Liver (tissue), 2 donors: ENCODE data around the gene KBTBD13.

Experiments used
- YY1 ChIP-seq: IDR thresholded peaks from 2 replicates; pipeline ENCODE4 v1.6.1; 2016; ENCODE audit warnings: antibody characterized with exemption, mild to moderate bottlenecking
- TF ChIP-seq, protein P1 (sequence below): fragments of 150-350 bp; IDR thresholded peaks from 2 replicates; pipeline ENCODE4 v1.5.1; 2017; ENCODE audit warnings: improper control_type of control experiment, low read depth, low read length; ENCODE audit not compliant: missing input control
- TF ChIP-seq, protein P2 (sequence below): IDR thresholded peaks from 2 replicates; pipeline ENCODE4 v1.6.1; 2016; ENCODE audit warnings: antibody characterized with exemption
- TF ChIP-seq, protein P3 (sequence below): IDR thresholded peaks from 2 replicates; pipeline ENCODE4 v1.6.1; 2016; ENCODE audit warnings: antibody characterized with exemption
- TF ChIP-seq, protein P4 (sequence below): IDR thresholded peaks from 2 replicates; pipeline ENCODE4 v1.6.1; 2016; ENCODE audit warnings: antibody characterized with exemption, mild to moderate bottlenecking
- donor health status: healthy.

DNA sequence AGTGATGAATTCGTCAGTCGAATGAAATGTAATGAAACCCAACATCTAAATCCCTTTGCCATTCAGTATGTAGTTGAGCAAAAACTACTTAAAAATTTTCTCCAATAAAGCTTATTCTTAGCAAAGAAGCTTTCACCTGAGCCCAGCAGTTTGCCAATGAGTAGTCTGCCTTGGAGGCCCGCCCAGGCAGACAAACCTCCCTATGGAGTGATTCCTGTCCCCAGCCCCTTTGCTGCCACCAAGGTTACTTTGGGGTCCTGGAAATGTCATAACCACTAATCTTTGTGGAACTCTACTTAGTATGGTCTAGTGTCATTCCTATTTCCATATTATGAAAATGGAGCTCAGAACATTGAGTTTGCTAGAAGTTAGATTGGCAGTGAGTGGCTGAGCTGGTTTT, 26.4 kb downstream of the KBTBD13 start:
- TF ChIP-seq, protein P1, sequence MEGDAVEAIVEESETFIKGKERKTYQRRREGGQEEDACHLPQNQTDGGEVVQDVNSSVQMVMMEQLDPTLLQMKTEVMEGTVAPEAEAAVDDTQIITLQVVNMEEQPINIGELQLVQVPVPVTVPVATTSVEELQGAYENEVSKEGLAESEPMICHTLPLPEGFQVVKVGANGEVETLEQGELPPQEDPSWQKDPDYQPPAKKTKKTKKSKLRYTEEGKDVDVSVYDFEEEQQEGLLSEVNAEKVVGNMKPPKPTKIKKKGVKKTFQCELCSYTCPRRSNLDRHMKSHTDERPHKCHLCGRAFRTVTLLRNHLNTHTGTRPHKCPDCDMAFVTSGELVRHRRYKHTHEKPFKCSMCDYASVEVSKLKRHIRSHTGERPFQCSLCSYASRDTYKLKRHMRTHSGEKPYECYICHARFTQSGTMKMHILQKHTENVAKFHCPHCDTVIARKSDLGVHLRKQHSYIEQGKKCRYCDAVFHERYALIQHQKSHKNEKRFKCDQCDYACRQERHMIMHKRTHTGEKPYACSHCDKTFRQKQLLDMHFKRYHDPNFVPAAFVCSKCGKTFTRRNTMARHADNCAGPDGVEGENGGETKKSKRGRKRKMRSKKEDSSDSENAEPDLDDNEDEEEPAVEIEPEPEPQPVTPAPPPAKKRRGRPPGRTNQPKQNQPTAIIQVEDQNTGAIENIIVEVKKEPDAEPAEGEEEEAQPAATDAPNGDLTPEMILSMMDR: no peak
- TF ChIP-seq, protein P2, sequence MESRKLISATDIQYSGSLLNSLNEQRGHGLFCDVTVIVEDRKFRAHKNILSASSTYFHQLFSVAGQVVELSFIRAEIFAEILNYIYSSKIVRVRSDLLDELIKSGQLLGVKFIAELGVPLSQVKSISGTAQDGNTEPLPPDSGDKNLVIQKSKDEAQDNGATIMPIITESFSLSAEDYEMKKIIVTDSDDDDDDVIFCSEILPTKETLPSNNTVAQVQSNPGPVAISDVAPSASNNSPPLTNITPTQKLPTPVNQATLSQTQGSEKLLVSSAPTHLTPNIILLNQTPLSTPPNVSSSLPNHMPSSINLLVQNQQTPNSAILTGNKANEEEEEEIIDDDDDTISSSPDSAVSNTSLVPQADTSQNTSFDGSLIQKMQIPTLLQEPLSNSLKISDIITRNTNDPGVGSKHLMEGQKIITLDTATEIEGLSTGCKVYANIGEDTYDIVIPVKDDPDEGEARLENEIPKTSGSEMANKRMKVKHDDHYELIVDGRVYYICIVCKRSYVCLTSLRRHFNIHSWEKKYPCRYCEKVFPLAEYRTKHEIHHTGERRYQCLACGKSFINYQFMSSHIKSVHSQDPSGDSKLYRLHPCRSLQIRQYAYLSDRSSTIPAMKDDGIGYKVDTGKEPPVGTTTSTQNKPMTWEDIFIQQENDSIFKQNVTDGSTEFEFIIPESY: no peak
- TF ChIP-seq, protein P3, sequence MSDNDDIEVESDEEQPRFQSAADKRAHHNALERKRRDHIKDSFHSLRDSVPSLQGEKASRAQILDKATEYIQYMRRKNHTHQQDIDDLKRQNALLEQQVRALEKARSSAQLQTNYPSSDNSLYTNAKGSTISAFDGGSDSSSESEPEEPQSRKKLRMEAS: no peak
- TF ChIP-seq, protein P4, sequence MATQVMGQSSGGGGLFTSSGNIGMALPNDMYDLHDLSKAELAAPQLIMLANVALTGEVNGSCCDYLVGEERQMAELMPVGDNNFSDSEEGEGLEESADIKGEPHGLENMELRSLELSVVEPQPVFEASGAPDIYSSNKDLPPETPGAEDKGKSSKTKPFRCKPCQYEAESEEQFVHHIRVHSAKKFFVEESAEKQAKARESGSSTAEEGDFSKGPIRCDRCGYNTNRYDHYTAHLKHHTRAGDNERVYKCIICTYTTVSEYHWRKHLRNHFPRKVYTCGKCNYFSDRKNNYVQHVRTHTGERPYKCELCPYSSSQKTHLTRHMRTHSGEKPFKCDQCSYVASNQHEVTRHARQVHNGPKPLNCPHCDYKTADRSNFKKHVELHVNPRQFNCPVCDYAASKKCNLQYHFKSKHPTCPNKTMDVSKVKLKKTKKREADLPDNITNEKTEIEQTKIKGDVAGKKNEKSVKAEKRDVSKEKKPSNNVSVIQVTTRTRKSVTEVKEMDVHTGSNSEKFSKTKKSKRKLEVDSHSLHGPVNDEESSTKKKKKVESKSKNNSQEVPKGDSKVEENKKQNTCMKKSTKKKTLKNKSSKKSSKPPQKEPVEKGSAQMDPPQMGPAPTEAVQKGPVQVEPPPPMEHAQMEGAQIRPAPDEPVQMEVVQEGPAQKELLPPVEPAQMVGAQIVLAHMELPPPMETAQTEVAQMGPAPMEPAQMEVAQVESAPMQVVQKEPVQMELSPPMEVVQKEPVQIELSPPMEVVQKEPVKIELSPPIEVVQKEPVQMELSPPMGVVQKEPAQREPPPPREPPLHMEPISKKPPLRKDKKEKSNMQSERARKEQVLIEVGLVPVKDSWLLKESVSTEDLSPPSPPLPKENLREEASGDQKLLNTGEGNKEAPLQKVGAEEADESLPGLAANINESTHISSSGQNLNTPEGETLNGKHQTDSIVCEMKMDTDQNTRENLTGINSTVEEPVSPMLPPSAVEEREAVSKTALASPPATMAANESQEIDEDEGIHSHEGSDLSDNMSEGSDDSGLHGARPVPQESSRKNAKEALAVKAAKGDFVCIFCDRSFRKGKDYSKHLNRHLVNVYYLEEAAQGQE: no peak
- no peak for TF ChIP-seq YY1
